ENCODE results near the gene NR3C2.
A peak's percentile ranks its signal among the peaks of the same experiment; 100 is the strongest.

Gene NR3C2

GRCh38 chr4:148434075-148434773 lies 8.0 kb downstream of the NR3C2 start:
- DNase-seq, result no peak

GRCh38 chr4:148431401-148431800 lies 10.8 kb downstream of the NR3C2 start:
- no peak for DNase-seq

- no peak for DNase-seq
Observed at GRCh38 chr4:148430854-148431253, 11.4 kb downstream of the NR3C2 start.

- DNase-seq, result no peak
Observed at GRCh38 chr4:148429206-148429605, 13.0 kb downstream of the NR3C2 start.

- no peak for DNase-seq
Observed at GRCh38 chr4:148426643-148427042, 15.6 kb downstream of the NR3C2 start.

- DNase-seq, result no peak
Observed at GRCh38 chr4:148425327-148426110, 16.7 kb downstream of the NR3C2 start.

GRCh38 chr4:148420397-148420796 lies 21.8 kb downstream of the NR3C2 start:
- no peak for DNase-seq

GRCh38 chr4:148415500-148415899 lies 26.7 kb downstream of the NR3C2 start:
- DNase-seq, result peak in 1 of 2 experiments; percentile 5

GRCh38 chr4:148412460-148412994 lies 29.7 kb downstream of the NR3C2 start:
- no peak for DNase-seq

GRCh38 chr4:148405161-148405893 lies 36.9 kb downstream of the NR3C2 start:
- no peak for DNase-seq

GRCh38 chr4:148398988-148399387 lies 43.2 kb downstream of the NR3C2 start:
- no peak for DNase-seq

- no peak for DNase-seq
Observed at GRCh38 chr4:148397771-148398170, 44.4 kb downstream of the NR3C2 start.

- DNase-seq, result no peak
Observed at GRCh38 chr4:148396986-148397673, 45.1 kb downstream of the NR3C2 start.

- DNase-seq, result no peak
Observed at GRCh38 chr4:148395771-148396170, 46.4 kb downstream of the NR3C2 start.

- no peak for DNase-seq
Observed at GRCh38 chr4:148391056-148391455, 51.2 kb downstream of the NR3C2 start.

- no peak for DNase-seq
Observed at GRCh38 chr4:148390311-148390710, 51.9 kb downstream of the NR3C2 start.

- DNase-seq, result no peak
Observed at GRCh38 chr4:148380291-148380690, 61.9 kb downstream of the NR3C2 start.

GRCh38 chr4:148376151-148376550 lies 66.1 kb downstream of the NR3C2 start:
- peak in 1 of 2 experiments; percentile 48 for DNase-seq

- no peak for DNase-seq
Observed at GRCh38 chr4:148375584-148375983, 66.6 kb downstream of the NR3C2 start.

- DNase-seq, result no peak
Observed at GRCh38 chr4:148373093-148373492, 69.1 kb downstream of the NR3C2 start.

GRCh38 chr4:148369919-148370318 lies 72.3 kb downstream of the NR3C2 start:
- no peak for DNase-seq

- DNase-seq, result no peak
Observed at GRCh38 chr4:148367756-148368155, 74.5 kb downstream of the NR3C2 start.

- DNase-seq, result no peak
Observed at GRCh38 chr4:148366251-148366650, 76.0 kb downstream of the NR3C2 start.
